ENCODE results near the gene ESRRG. TPM values are rescaled to one million over a fixed set of nuclear protein-coding genes. Genes with fewer than 3 reads are reported as not detected.

Gene ESRRG
- total and polyA plus RNA-seq, 2 experiments from 2014 or later: 1.2 to 1.7 TPM

GRCh38 chr1:216498277-216498676, 225.0 kb downstream of the ESRRG start:
- Mint-ChIP-seq H3K27me3 (ENCODE audit: insufficient read depth, low read depth, poor library complexity) (no peaks in the 10 kb centered on the region), H3K4me3 (no peak overlapping the region), H3K4me1 (peaks cover 18% of the 10 kb centered on the region), H3K27ac (no peak overlapping the region), H3K9me3 (no peaks in the 10 kb centered on the region), H3K36me3 (ENCODE audit: low read depth) (no peaks in the 10 kb centered on the region)
- Histone ChIP-seq H3K4me3 (no peak overlapping the region), H2AFZ (no peak overlapping the region), H3K9me2 (ENCODE audit: insufficient read depth) (no peaks in the 10 kb centered on the region), H3K36me3 (ENCODE audit: insufficient read depth) (no peaks in the 10 kb centered on the region), H3K4me1 (ENCODE audit: insufficient read depth) (peaks cover 17% of the 10 kb centered on the region), H3K4me2 (no peak overlapping the region), H4K20me1 (replicated peaks; ENCODE audit: insufficient read depth) (no peaks in the 10 kb centered on the region), H3K27ac (ENCODE audit: low read depth) (no peak overlapping the region), H3K79me2 (replicated peaks; ENCODE audit: insufficient read depth) (no peaks in the 10 kb centered on the region), H3F3A (replicated peaks; ENCODE audit: low read depth) (no peaks in the 10 kb centered on the region), H3K27me3 (ENCODE audit: insufficient read depth) (no peaks in the 10 kb centered on the region)
- ATAC-seq: no peak
- TF ChIP-seq NANOG (IDR thresholded peaks at IDR 0.05; ENCODE audit: borderline replicate concordance) (no peak), ETS1 (IDR thresholded peaks at IDR 0.05) (no peak), EZH2 (IDR thresholded peaks at IDR 0.05; ENCODE audit: low read depth, unreplicated experiment) (no peak), ZNF331 (CRISPR knock-in tag; IDR thresholded peaks at IDR 0.05; ENCODE audit: low read depth) (no peak), ZNF462 (CRISPR knock-in tag; IDR thresholded peaks at IDR 0.05) (no peak), REST (IDR thresholded peaks at IDR 0.05; ENCODE audit: unreplicated experiment) (no peak), EZH2phosphoT487 (IDR thresholded peaks at IDR 0.05; ENCODE audit: unreplicated experiment) (no peak), ZNF114 (CRISPR knock-in tag; IDR thresholded peaks at IDR 0.05) (no peak), STAT1 (IDR thresholded peaks at IDR 0.05; ENCODE audit: unreplicated experiment) (no peak), CTCF (conservative IDR thresholded peaks at IDR 0.05; ENCODE audit: low read depth in 2 of 2) (no peak), POLR2AphosphoS5 (IDR thresholded peaks at IDR 0.05; ENCODE audit: low read depth) (no peak), CREB1 (CRISPR knock-in tag; IDR thresholded peaks at IDR 0.05; ENCODE audit: low read depth) (no peak), JUNB (IDR thresholded peaks at IDR 0.05; ENCODE audit: unreplicated experiment) (no peak)
- no peak for DNase-seq (ENCODE audit: low spot score)

Data from GM23338 (cell line).